ENCODE results near the gene MAPK11.

MAPK11 gene

DNA sequence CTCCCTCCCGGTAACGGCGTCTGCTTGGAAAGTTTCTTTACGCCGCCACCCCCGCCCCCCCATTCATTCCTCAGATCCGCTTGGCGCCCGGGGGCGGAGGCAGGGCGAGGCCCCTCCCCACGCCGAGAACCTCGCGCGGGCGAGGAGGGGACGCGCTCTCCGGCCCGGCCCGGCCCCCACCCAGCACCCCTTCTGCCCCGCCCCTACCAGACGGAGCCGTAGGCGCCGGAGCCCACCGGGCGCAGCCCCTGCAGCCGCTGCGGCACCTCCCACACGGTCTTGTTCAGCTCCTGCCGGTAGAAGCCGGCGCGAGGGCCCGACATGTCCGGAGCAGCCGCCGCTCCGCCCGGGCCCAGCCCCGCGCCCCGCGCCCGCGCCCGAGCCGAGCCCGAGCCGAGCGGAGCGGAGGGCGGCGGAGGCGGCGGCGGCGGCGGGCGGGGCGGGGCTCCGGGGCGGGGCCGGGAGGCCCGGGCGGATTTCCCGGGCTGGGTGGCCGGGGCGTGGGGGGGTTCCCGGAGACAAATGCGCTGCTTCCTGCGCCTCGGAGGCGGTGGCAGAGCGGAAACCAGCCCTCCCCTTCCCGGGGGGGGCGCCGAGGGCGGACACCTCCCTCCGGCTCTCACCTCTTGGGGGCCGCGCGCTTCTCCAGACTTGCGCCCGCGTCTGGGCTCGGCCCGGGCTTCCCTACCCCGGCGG, at the start of gene MAPK11:
MAPK11 (minus strand) TSS at position 411 of the 696 bp plus-strand sequence; CDS start at position 323, 88 bp downstream.
- peak; percentile 53 to 63 (median 57) for DNase-seq (ENCODE audit: low read depth in 3 of 3)

DNA sequence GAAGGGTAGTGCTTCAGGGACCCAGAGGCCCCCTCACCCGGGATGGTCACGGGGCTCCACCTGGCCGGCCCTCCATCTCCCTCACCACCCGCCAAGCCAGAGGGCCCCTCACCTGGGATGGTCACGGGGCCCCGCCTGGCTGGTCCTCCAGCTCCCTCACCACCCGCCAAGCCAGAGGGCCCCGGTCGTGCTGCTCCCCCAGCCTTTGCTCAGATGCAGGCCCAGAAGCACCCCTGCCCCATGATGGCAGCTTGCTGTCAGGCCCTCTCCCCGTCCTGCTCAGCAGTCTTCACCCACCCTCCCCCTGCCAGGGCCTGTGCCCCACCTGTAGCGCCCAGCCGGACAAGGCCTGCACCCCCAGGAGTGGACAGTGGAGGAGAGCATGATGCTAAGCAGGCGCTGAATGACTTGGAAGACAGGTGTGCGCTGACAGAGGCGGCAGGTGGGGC, 49.3 kb upstream of the MAPK11 start:
- DNase-seq (ENCODE audit: low read depth in 3 of 3), result no peak

- DNase-seq (ENCODE audit: low read depth in 3 of 3), result no peak
These were observed 48.7 kb upstream of the MAPK11 start for GRCh38 chr22:50318698-50319411.

DNA sequence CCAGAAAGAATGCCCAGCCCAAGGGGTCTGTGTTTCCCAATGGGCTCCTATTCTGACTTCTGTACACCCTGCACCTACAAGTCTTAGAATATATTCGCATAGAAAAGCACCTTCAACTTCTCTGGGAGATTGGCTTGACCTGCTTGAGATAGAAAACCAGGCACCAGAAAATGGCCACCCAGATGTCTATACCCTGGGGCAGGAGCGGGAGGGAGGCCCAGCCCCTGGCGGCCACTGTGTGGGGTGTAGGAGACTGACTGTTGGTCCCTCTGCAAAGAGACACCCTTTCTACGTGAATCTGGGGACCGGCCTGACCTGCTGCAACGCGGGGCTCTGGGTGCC, 48.1 kb upstream of the MAPK11 start:
- no peak for DNase-seq (ENCODE audit: low read depth in 3 of 3)

DNA sequence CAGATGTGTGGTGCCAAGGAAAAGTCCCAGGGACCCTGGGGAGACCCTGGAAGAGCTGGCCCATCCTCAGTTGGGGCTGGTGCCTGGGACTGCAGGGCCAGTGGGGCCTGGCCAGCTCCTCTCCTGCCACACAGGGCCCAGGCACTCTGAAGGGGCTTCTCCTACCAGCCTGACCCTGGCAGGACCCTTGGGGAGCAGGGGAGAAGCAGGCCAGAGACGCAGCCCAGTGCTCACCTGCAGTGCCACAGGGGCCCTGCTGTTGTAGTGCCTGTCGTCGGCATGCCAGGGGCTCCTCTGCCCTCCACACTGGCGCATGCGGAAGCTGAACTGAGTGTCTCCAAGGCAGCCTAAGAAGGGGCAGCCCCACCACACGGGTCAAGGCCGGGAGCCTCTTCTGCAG, 47.5 kb upstream of the MAPK11 start:
- DNase-seq (ENCODE audit: low read depth in 3 of 3), result no peak

- no peak for DNase-seq (ENCODE audit: low read depth in 3 of 3)
These were observed 47.0 kb upstream of the MAPK11 start for GRCh38 chr22:50317178-50317577.

- DNase-seq (ENCODE audit: low read depth in 3 of 3), result no peak
These were observed 46.2 kb upstream of the MAPK11 start for GRCh38 chr22:50316114-50317065.

DNA sequence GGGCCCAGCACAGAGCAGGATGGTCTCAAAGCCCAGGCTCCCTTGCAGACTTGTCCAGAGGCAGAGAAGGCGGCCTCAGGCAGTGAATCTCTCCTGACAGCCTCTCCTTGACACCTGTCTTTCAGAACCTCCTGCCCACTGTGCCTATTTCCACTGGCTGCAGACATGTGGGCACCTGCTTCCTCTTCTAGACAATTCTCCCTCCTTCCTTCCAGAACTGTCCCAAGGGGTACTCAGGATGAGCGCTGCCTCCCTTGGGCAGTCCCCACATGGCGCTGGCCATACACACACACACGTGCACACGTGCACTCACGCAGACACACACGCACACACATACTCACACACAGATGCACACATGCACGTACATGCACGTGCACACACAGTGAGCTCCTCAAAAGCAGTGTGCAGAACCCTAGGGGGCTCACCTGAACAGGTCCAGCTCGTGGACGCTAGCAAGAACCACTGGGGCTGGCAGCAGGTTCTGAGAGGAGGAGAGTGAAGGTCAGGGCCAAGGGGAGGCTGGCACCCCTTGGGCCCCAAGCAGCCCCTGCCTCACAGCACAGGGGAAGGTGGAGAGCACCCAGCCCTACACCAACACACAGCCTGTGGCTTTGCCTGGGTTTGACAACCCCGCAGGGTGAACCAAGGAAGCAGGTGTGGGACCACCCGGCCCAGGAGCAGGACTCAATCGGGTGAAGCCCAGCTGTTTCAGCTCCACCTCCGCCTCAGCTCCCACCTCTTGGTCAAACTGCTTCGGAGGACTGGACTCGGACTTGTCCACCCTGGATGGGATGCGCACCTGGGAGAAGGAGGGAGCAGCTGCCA, 45.3 kb upstream of the MAPK11 start:
- no peak for DNase-seq (ENCODE audit: low read depth in 3 of 3)

DNA sequence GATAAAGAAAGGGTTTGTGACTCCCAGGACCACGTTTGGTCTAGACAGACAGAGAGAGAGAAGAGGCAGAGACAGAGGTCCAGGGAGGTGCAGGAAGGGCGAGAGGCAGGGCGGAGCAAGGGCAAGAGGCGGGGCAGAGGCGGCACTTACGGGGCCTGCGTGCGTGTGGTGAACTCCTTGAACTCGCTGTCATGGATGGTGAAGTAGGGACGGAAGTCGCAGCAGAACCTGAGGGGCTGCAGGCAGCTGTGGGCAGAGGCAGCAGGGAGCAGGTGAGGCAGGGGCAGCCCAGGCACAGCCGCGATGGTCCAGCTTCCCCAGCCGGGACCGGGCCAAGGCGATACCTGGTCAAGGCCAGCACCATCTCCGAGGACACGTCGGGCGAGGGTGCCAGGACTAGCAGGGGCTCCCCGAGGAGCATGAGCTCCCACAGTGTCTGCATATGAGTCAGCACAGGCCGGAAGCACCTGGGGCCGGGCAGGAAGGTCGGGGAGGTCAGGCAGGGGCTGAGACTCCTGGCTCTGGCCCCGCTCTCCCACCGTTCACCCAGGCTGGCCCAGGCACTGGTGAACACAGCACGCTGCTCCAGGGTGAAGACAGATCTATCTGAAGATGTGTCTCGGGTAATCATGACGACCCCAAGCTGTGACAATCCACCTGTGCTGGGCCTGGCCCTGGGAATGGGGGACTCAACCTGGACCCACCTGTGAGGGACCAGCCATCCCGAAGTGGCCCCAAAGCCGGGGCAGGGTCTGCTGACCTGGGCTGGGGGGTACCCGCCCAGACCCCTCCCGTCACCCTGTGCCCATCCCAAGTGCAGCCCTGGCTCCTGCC, 44.5 kb upstream of the MAPK11 start:
- peak; percentile 44 to 59 (median 53) for DNase-seq (ENCODE audit: low read depth in 3 of 3)

- DNase-seq (ENCODE audit: low read depth in 3 of 3), result no peak
These were observed 43.9 kb upstream of the MAPK11 start for GRCh38 chr22:50314081-50314454.

DNA sequence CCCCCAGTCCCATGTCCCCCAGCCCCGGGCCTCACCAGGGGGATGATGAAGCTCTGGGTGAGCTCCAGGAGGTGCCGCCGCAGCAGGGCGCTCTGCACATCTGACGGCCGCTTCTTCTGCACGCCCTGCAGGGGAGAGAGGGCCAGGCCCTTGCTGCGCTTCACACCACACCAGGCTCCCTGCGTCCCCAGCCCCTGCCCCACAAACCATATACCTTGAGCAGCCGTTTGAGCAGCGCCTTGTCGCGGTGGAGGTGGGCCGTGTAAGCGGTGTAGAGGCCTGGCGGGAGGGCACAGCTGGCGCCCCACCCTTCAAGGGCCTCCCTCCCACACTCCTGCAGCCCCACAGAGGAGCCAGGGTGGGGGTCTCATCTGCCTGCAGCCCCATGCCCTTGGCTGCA, 43.4 kb upstream of the MAPK11 start:
- no peak for DNase-seq (ENCODE audit: low read depth in 3 of 3)

DNA sequence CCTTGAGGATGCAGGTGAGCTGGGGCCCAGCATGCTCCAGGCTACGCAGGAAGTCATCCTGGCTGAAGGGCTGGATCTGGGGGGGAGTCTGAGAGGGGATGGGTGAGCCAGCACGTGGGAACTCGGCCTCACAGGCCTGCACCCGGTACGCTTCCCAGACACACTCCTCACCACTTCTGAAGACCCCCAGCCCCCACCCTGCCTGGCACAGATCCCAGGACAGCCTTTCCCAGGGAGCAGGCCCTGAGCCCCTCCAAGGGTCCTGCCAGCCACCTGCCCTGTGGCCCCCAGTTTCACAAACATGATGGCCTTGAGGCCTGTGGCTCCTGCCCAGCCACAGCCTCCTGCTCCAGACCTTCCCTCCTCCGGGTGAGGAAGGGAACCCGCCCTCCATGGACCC, 42.8 kb upstream of the MAPK11 start:
- DNase-seq (ENCODE audit: low read depth in 3 of 3), result no peak

- no peak for DNase-seq (ENCODE audit: low read depth in 3 of 3)
These were observed 42.2 kb upstream of the MAPK11 start for GRCh38 chr22:50312371-50312770.

DNA sequence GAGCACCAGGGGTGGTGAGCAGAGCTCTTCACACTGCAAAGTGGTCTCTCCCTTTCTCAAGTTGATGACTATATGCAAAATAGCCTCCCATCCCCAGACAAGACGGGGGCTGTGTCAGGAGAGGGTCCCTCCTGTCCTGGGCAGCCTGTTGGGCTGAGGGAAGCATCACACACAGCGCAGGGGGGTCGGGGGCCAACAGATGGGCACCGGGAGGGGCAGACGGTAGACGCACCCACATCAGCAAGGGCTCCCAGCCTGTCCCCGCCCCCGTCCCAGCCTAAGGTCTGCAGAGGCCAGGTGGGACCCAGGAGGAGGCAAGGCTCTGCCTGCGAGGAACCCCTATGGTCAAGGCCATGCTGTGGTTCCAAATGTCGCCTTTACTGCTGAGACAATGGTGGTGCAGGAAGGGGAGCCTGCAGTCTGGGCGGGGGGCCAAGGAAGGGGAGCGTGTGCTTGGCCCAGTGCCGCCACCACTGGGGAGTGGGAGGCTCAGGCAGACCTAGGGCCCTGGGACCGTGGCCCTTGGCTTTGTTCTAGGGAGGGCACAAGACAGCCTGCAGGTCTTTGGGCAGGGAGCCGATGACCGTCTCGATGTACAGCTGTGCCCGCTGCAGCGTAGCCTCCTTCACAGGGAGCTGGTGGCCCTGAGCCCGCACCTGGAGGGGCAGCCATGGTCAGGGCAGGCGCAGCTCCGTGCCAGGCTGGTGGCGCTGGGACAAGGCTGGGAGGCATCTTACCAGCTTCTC, 41.6 kb upstream of the MAPK11 start:
- DNase-seq (ENCODE audit: low read depth in 3 of 3), result no peak

GRCh38 chr22:50310949-50311444, 40.8 kb upstream of the MAPK11 start:
- DNase-seq (ENCODE audit: low read depth in 3 of 3), result no peak

- no peak for DNase-seq (ENCODE audit: low read depth in 3 of 3)
These were observed 40.0 kb upstream of the MAPK11 start for GRCh38 chr22:50310031-50310722.

DNA sequence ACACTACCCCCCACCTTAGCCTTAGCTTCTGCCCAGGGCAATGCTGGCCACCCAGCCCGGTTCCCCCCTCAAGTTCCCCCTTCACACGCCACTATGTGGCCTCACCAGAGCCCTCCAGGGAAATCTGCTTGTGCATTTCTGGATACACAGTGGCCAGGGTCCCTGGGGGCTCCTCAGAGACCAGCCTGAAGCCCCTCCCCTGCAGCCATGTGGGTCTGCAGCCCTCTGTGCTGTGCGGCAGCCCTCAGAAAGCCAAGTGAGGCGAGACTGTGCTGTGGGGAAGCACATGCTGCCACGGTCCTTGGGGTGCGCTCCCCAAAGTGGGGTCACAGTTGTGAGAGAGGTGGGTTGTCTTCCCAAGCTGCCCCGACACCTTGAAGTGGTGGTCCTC, 39.4 kb upstream of the MAPK11 start:
- DNase-seq (ENCODE audit: low read depth in 3 of 3), result no peak

- no peak for DNase-seq (ENCODE audit: low read depth in 3 of 3)
These were observed 38.9 kb upstream of the MAPK11 start for GRCh38 chr22:50308986-50309600.

GRCh38 chr22:50308597-50308935, 38.4 kb upstream of the MAPK11 start:
- no peak for DNase-seq (ENCODE audit: low read depth in 3 of 3)

Data from stimulated activated CD4-positive, alpha-beta T cell treated with anti-CD3 and anti-CD28 coated beads, TNF-alpha, amount 100 ng/mL, for 4 hours (primary cell).